ENCODE results near the gene DEAF1.

- no peak for TF ChIP-seq CTCF (IDR thresholded peaks at IDR 0.05)
- TF ChIP-seq POLR2A (IDR thresholded peaks at IDR 0.05) = peak in 1 of 2 donors; percentile 53
These were observed 671 bp upstream of the DEAF1 start, which contains the start of gene TMEM80 for GRCh38 chr11:695538-696248.

Measured in lower leg skin (tissue), 3 donors.